ENCODE measurements around the gene CCDC92. TPM values are rescaled to one million over a fixed set of nuclear protein-coding genes. Genes with fewer than 3 reads are reported as not detected.

CCDC92 gene
- polyA plus RNA-seq, 1 experiment, result 52.2 TPM

GRCh38 chr12:123908884-123909725, 63.5 kb downstream of the CCDC92 start:
- H3K27me3 ChIP-seq (ENCODE audit: control insufficient read depth, insufficient read depth, low read length), result peaks cover under 1% of the 10 kb centered on the region
- POLR2A ChIA-PET, result no interaction called here
- DNase-seq (ENCODE audit: low read depth, low spot score), result no peak
- H3K4me3 ChIP-seq (ENCODE audit: low read depth, low read length), result no peak overlapping the region
- H3K9me3 ChIP-seq (ENCODE audit: control insufficient read depth, insufficient read depth, low read length), result peaks cover 3% of the 10 kb centered on the region; the same call in 1 of the 2 replicates
- TF ChIP-seq, protein P1, sequence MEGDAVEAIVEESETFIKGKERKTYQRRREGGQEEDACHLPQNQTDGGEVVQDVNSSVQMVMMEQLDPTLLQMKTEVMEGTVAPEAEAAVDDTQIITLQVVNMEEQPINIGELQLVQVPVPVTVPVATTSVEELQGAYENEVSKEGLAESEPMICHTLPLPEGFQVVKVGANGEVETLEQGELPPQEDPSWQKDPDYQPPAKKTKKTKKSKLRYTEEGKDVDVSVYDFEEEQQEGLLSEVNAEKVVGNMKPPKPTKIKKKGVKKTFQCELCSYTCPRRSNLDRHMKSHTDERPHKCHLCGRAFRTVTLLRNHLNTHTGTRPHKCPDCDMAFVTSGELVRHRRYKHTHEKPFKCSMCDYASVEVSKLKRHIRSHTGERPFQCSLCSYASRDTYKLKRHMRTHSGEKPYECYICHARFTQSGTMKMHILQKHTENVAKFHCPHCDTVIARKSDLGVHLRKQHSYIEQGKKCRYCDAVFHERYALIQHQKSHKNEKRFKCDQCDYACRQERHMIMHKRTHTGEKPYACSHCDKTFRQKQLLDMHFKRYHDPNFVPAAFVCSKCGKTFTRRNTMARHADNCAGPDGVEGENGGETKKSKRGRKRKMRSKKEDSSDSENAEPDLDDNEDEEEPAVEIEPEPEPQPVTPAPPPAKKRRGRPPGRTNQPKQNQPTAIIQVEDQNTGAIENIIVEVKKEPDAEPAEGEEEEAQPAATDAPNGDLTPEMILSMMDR (IDR thresholded peaks at IDR 0.05; ENCODE audit: low read depth, low read length), result no peak
- no peak overlapping the region for H3K27ac ChIP-seq (ENCODE audit: low read depth, low read length)
- CTCF ChIA-PET, result no interaction called here

DNA sequence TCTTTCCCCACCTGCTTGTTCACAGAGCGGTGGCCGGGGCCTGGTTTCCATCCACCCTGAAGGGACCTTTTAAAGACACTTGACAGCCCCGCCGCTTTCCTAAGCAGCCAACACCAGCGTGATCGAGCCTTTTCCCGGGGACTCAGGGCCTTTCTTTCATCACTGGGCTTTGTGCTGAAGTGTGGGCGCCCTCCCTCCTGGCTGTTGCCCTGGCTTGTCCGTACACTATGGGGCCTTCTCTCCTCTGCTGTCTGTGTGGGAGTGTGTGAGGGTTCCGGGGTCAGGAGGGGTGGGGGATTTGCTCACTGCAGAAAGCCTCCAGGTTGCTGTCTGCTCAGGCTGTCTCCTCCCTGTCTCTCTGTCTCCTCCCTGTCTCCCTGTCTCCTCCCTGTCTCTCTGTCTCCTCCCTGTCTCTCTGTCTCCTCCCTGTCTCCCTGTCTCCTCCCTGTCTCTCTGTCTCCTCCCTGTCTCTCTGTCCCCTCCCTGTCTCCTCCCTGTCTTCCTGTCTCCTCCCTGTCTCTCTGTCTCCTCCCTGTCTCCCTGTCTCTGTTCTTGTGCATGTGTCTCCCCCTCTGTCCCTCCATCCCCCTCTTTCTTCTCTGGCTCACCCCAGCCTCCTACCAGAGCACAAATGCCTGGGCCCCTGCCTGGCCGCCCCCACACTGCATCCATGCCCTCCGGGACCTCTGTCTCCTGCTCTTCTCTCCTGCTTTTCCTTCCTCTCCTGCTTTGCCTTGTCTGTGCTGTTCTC, 64.7 kb downstream of the CCDC92 start:
- ChIA-PET POLR2A (no interaction called here), CTCF (no interaction called here)
- peaks cover 3% of the 10 kb centered on the region; the same call in 1 of the 2 replicates for H3K9me3 ChIP-seq (ENCODE audit: control insufficient read depth, insufficient read depth, low read length)
- no peak for DNase-seq (ENCODE audit: low read depth, low spot score)
- H3K27me3 ChIP-seq (ENCODE audit: control insufficient read depth, insufficient read depth, low read length), result peaks cover 4% of the 10 kb centered on the region
- peak overlapping the region; percentile 31; the same call in 1 of the 2 replicates for H3K4me3 ChIP-seq (ENCODE audit: low read depth, low read length)
- TF ChIP-seq, protein P1 (IDR thresholded peaks at IDR 0.05; ENCODE audit: low read depth, low read length), result no peak
- H3K27ac ChIP-seq (ENCODE audit: low read depth, low read length), result peak overlapping the region; percentile 52

- H3K27me3 ChIP-seq (ENCODE audit: control insufficient read depth, insufficient read depth, low read length), result peaks cover 4% of the 10 kb centered on the region
- POLR2A ChIA-PET, result no interaction called here
- CTCF ChIA-PET, result interaction anchor here (1.9 kb wide), 1 partner anchor 15 kb away, joined by 5 read pairs; no protein-coding TSS in a partner anchor
Measured at GRCh38 chr12:123906711-123907420, 65.8 kb downstream of the CCDC92 start.

GRCh38 chr12:123905319-123905925, 67.2 kb downstream of the CCDC92 start:
- Histone ChIP-seq H3K27me3 (ENCODE audit: control insufficient read depth, insufficient read depth, low read length) (peaks cover 4% of the 10 kb centered on the region), H3K9me3 (ENCODE audit: control insufficient read depth, insufficient read depth, low read length) (peaks cover 5% of the 10 kb centered on the region; the same call in 1 of the 2 replicates), H3K27ac (ENCODE audit: low read depth, low read length) (no peak overlapping the region), H3K4me3 (ENCODE audit: low read depth, low read length) (no peak overlapping the region)
- TF ChIP-seq, protein P1 (IDR thresholded peaks at IDR 0.05; ENCODE audit: low read depth, low read length), result peak; percentile 79
- DNase-seq (ENCODE audit: low read depth, low spot score), result peak; percentile 68
- ChIA-PET POLR2A (interaction anchor here (0.7 kb wide), 1 partner anchor 127 kb away, joined by 5 read pairs; no protein-coding TSS in a partner anchor), CTCF (interaction anchor here (0.6 to 3.3 kb wide), 44 partner anchors 9 to 987 kb away, joined by 3 to 24 read pairs (median 4); no protein-coding TSS in a partner anchor)

More at GRCh38 chr12:123906711-123907420, 65.8 kb downstream of the CCDC92 start:
- Histone ChIP-seq H3K4me3 (ENCODE audit: low read depth, low read length) (no peak overlapping the region), H3K9me3 (ENCODE audit: control insufficient read depth, insufficient read depth, low read length) (peaks cover 3% of the 10 kb centered on the region; the same call in 1 of the 2 replicates), H3K27ac (ENCODE audit: low read depth, low read length) (no peak overlapping the region)
- no peak for DNase-seq (ENCODE audit: low read depth, low spot score)
- TF ChIP-seq, protein P1 (IDR thresholded peaks at IDR 0.05; ENCODE audit: low read depth, low read length), result no peak

All from AG04450 (cell line).